ENCODE data around the gene DPYSL3. TPM values are rescaled to one million over a fixed set of nuclear protein-coding genes. Genes with fewer than 3 reads are reported as not detected.
A peak's percentile ranks its signal among the peaks of the same experiment; 100 is the strongest.

The DPYSL3 gene
- polyA plus RNA-seq, 4 donors: 32.9 to 171 (median 45.5) TPM

DNA sequence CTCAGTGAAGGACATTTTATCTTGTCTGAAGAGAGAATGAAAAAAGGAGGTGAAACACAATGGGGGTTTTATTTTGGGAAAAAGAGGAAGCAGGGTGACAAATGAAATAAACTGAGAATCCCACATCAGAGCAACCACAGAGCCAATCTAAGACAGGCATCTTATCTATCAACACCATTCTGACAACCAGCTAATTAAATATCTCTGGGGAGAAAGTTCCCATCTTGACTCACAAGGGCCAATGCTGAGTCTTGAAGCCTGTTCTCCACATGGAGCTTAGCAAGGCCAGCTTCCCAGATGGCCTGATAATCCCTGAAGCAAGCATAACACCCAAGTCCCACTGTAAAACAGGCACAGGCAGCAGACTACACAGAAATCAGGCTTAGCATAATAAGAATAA, 30.4 kb downstream of the DPYSL3 start:
- no peak for DNase-seq (ENCODE audit: low read depth in 4 of 4, low spot score in 3 of 4)

DNA sequence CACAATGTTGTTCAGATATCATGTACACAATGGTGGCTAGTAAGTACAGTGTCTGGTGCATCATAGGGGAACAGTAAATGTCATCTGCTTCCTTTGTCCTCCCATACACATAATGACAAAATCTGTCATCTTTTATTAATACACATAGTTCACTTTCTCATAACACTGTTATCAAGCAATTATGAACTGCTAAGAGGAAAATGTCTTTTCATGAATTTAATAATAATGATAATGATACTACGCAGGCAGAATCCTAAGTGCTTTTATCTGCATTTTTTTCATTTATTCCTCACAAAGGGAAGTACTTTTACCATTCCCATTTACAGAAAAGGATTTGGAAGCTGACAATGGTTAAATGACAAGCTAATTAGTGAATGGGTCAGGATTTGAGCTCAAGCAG, 35.7 kb downstream of the DPYSL3 start:
- DNase-seq (ENCODE audit: low read depth in 4 of 4, low spot score in 3 of 4): no peak

- no peak for DNase-seq (ENCODE audit: low read depth in 4 of 4, low spot score in 3 of 4)
Measured at GRCh38 chr5:147472664-147473475, 37.0 kb downstream of the DPYSL3 start.

DNA sequence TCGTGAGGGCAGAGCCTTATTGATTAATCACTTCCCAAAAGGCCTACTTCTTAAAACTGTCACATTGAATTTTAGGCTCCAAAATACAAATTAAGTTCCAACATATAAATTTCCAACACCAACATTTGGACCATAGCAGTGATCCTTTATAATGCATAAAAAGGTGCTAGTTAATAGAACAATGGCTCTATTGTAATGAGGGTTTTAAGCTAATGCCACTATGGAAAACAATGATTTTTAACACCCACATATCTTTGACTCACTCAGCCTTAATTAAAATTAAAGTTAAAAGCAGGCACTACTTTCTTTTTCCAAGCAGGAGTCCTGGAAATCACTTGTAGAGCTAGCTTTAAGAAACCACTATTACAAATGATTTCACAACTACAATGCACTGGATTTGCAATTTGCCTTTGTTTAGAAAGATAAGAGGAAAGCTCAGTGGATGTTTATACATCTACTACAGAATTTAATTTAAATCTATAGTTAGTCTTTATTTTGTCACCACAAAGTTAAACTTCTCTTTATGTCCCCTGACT, 41.8 kb downstream of the DPYSL3 start:
- no peak for DNase-seq (ENCODE audit: low read depth in 4 of 4, low spot score in 3 of 4)

GRCh38 chr5:147466360-147466980, 43.4 kb downstream of the DPYSL3 start:
- no peak for DNase-seq (ENCODE audit: low read depth in 4 of 4, low spot score in 3 of 4)

GRCh38 chr5:147465747-147466146, 44.1 kb downstream of the DPYSL3 start:
- DNase-seq (ENCODE audit: low read depth in 4 of 4, low spot score in 3 of 4): no peak

DNA sequence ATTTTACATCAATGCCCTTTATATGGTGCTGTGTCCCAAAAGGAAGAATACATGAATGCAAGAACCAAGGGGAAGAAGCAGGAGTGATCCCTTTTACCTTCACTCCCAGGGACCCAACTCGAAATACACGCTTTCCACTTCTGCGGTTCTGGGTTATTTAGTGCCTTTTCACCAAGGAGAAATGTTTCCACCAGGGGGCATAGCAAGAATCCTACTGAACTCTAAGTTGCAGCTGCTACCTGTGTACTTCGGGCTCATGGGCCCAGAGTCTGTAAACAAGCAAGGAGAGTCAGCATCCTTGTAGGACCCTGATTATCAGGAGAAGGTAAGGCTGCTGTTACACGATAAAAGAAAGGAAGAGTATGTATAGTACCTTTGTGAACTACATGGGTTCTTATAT, 45.7 kb downstream of the DPYSL3 start:
- no peak for DNase-seq (ENCODE audit: low read depth in 4 of 4, low spot score in 3 of 4)

DNA sequence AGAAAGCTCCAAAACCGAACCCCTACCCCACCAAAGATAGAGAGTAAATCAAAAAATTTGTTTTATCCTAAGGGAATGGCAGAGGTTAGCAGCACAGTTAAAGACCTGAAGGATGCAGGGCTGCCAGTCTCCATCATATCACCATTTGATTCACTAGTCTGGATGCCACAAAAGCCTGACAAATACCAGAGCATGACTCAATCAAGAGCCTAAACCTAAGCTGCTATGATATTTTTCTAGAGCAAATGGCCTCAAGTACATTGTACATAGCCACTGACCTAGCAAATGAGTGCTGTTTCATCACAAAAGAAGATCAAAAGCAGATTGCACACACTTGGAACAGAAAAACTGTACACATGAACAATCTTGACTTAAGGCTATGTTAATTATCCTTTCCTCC, 48.0 kb downstream of the DPYSL3 start:
- no peak for DNase-seq (ENCODE audit: low read depth in 4 of 4, low spot score in 3 of 4)

GRCh38 chr5:147460380-147460779, 49.5 kb downstream of the DPYSL3 start:
- DNase-seq (ENCODE audit: low read depth in 4 of 4, low spot score in 3 of 4): no peak

GRCh38 chr5:147458581-147458980, 51.3 kb downstream of the DPYSL3 start:
- DNase-seq (ENCODE audit: low read depth in 4 of 4, low spot score in 3 of 4): no peak

DNA sequence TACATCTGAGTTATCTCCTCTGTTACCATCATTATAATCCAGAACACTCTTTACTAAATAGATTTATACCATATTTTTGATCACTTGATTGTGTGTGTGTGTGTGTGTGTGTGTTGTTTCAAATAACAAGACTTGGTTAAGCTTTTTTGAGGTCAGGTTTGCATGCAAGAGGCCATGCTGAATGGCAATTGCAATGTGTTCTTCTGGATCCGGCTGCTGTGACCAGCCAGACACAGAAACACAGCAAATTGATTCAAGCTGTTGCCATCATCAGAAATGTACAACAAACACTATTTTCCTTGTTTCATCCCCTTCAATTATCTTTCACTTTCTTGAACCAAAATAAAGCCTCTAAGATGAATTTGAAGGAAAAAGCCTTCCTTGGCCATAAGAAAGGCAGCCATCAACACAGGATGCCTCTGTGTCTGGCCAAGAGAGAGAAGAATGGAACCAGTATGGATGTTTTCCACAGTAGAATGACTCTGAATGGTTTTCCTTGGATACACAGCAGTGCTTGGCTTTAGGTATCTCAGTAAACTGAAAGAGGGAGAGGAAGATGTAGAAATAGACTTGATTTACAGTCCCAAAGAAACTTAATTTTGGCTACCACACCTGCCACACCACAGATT, 53.9 kb downstream of the DPYSL3 start:
- no peak for DNase-seq (ENCODE audit: low read depth in 4 of 4, low spot score in 3 of 4)

- DNase-seq (ENCODE audit: low read depth in 4 of 4, low spot score in 3 of 4): no peak
Measured at GRCh38 chr5:147454996-147455677, 54.7 kb downstream of the DPYSL3 start.

DNA sequence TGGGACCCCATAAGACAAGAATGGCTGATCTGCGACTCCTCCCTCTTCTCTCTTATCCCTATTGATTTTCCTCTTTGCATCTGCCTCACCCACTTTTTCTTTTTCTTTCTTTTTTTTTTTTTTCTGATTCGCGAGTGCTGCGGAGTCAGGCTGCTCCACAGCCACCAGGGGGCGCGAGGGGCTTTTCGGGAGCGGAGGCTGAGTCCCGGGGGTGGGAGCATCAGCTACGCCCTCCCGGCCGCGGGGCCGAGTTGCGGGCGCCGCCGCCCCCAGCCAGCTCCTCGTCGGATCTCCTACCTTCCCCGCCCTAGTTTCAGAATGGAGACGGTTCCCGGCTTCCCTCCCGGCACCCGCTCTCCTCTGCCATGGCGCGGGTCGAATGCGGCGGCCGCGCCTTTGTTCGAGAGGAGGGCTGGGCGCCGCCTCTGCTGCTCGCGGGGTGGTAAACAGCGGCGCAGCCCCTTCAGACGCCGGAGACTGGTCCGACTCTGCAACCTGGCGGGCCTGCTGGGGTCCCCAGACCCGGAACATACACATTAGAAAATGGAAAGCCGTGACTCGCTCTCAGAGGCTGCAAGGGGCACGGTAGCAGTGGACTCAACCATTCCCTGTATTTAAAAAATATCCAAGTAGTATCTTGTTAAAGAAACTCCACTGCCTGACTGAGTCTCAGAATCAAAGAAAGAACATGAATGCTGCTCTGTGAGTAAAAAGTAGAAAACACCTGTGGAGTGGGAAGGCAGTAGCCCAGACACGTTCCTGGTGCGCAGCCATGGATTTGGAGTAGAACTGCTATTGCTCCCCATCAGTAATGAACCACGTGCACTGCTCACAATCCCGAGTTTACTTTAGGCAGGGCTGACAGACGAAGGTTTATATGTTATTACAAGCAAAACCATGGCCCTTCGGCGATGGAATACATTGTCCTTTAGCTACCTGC, 55.7 kb downstream of the DPYSL3 start:
- DNase-seq (ENCODE audit: low read depth in 4 of 4, low spot score in 3 of 4): peak; percentile 77 to 87 (median 86)

- DNase-seq (ENCODE audit: low read depth in 4 of 4, low spot score in 3 of 4): peak in 1 of 4 donors; percentile 2
Measured at GRCh38 chr5:147452165-147452811, 57.6 kb downstream of the DPYSL3 start.

DNA sequence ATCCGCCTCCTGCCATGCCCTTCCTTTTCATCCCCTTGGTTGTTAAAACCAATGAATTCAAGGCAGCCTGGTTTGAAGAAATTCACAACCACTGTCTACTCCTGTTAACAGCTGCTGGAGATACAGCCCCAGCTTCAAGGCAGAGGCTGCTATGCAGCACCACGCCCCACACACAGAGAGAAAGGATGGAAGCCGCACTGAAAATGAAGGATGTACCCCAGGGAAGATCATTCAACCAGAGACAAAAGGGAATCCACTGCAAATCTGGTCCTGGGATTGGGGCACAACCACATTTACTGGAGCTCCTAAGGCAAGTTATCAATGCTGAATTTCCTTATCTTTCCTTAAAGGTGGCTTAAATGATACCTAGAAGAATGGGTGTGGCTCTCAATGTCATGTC, 58.7 kb downstream of the DPYSL3 start:
- DNase-seq (ENCODE audit: low read depth in 4 of 4, low spot score in 3 of 4): no peak

DNA sequence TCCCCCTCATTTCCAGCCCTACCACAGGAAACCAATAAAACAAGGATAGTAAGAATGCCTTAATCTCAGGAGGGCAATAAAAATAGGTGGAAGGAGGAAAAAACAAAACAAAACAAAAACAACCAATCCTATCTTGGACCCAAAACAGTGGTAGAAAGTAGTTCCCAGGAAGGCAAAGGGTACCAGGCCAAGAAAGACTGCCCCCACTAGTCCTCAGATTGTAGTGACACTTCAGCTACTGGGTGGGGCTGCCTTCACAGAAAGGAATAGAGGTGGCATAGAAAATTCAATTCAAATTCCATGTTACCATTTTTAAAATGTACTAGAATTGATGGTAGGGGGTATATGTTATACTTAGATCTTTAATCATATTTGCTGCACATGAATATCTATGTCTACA, 59.3 kb downstream of the DPYSL3 start:
- DNase-seq (ENCODE audit: low read depth in 4 of 4, low spot score in 3 of 4): no peak

- DNase-seq (ENCODE audit: low read depth in 4 of 4, low spot score in 3 of 4): no peak
Measured at GRCh38 chr5:147448766-147449165, 61.1 kb downstream of the DPYSL3 start.

GRCh38 chr5:147446523-147446922, 63.3 kb downstream of the DPYSL3 start:
- DNase-seq (ENCODE audit: low read depth in 4 of 4, low spot score in 3 of 4): no peak

DNA sequence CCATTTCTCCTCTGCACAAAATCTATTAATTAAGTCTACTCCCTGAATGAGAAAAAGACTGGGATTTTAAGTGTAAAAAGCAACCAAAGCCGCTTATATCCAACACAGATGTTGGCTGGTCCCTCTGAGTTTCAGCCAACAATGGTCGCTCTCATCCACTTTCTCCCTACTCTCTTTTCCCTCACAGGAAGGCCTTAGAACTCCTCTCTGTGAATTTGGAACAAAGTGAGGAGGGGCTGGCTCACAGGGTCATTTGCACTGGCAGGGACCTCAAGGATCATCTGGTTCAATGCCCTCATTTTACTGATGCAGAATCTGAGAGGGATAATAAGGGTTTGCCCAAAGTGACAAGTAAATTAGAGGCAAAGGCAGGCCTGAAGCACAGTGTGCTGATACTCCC, 64.0 kb downstream of the DPYSL3 start:
- DNase-seq (ENCODE audit: low read depth in 4 of 4, low spot score in 3 of 4): no peak
